Measurements from ENCODE around the gene RCN1.

The RCN1 gene

DNA sequence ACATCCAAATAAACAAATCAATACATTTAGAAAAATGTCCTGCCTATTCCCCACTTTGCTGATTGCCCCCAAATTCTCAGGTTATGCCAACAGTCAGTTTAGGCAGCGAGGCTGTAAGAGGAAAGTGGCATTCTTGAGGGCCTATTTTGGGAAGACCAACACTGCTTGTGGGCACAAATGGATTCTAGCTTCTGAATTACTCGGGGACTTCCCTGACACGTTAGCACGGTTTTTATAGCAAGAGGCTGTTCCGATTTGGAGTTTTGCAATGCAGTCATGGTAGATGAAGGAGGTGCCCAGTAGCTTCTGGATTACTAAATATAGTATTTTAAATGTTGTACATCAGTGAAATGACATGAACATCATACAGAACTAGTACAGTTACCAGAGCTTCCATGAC, 13.1 kb downstream of the RCN1 start:
- no peaks in the 10 kb centered on the region for H3K9me3 ChIP-seq (replicated peaks in 1 of 11)
- no peak overlapping the region for H3K9ac ChIP-seq
- H4K20me1 ChIP-seq = peaks cover 0 to 55% (median 25%) of the 10 kb centered on the region in 11 experiments; a peak in 13 of 22 replicates
- no peak for TF ChIP-seq Cebpa-rat (IDR thresholded peaks at IDR 0.05)
- no peak overlapping the region for H3K4me3 ChIP-seq
- no peak overlapping the region for H3K4me2 ChIP-seq
- peaks cover 62 to 96% (median 72%) of the 10 kb centered on the region in 11 experiments for H3K36me3 ChIP-seq
- peaks cover 5 to 24% (median 10%) of the 10 kb centered on the region in 10 experiments; a peak in 18 of 20 replicates for H3K4me1 ChIP-seq
- no peak overlapping the region for H3K27ac ChIP-seq
- H3K27me3 ChIP-seq = no peaks in the 10 kb centered on the region

DNA sequence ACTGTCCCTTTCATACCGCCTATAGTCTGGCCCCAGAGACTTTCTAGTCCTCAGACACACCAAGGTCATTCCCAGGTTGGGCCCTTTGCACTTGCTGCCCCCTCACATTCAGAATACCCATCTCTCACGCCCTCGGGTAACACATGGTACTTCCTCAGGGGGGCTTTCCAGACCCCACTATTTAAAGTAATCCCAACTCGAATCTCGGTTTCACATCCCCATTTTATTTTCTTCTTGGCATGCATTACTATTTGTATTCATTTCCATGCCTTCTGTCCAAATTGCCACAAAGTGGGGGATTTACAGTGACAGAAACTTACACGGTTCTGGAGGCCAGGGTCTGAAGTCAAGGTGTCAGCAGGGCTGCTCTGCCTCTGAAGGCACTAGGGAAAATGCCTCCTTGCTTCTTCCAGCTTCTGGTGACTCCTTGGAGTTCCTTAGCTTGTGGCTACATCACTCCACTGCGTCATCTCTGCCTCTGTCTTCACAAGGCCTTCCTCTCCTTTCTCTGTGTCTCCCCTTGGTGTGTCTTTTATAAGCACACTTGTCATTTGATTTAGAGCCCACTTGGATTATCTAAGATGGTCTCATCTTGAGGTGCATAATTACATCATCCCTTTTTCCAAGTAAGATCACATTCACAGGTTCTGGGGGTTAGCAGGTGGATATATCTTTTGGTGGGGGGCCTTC, 15.1 kb downstream of the RCN1 start:
- no peak for TF ChIP-seq Cebpa-rat (IDR thresholded peaks at IDR 0.05)
- H3K27ac ChIP-seq = 0 out of 22 replicates have a peak overlapping the region, but pooled peaks of 1 of the 11 experiments have one; percentile 31
- peaks cover 0 to 34% (median 7%) of the 10 kb centered on the region in 11 experiments; a peak in 9 of 22 replicates for H4K20me1 ChIP-seq
- H3K36me3 ChIP-seq = peaks cover 41 to 76% (median 52%) of the 10 kb centered on the region in 11 experiments
- no peak overlapping the region for H3K4me3 ChIP-seq
- peak overlapping the region in 9 of 11 experiments; percentile 1 to 48 (median 20); a peak in 11 of 22 replicates for H3K4me2 ChIP-seq
- peaks cover 5 to 18% (median 10%) of the 10 kb centered on the region in 10 experiments; a peak in 18 of 20 replicates for H3K4me1 ChIP-seq
- no peaks in the 10 kb centered on the region for H3K27me3 ChIP-seq
- H3K9ac ChIP-seq = no peak overlapping the region
- H3K9me3 ChIP-seq (replicated peaks in 1 of 11) = no peaks in the 10 kb centered on the region

GRCh38 chr11:32107647-32108046, 16.8 kb downstream of the RCN1 start:
- no peaks in the 10 kb centered on the region for H3K27me3 ChIP-seq
- TF ChIP-seq Cebpa-rat (IDR thresholded peaks at IDR 0.05) = no peak
- H3K4me3 ChIP-seq = no peak overlapping the region
- H3K9ac ChIP-seq = no peak overlapping the region
- H3K36me3 ChIP-seq = peaks cover 26 to 59% (median 35%) of the 10 kb centered on the region in 11 experiments
- no peak overlapping the region for H3K27ac ChIP-seq
- H3K4me1 ChIP-seq = peaks cover 5 to 18% (median 10%) of the 10 kb centered on the region in 10 experiments; a peak in 18 of 20 replicates
- H3K9me3 ChIP-seq (replicated peaks in 1 of 11) = no peaks in the 10 kb centered on the region
- no peak overlapping the region for H3K4me2 ChIP-seq
- H4K20me1 ChIP-seq = peaks cover 0 to 18% (median 0%) of the 10 kb centered on the region in 11 experiments; a peak in 5 of 22 replicates

DNA sequence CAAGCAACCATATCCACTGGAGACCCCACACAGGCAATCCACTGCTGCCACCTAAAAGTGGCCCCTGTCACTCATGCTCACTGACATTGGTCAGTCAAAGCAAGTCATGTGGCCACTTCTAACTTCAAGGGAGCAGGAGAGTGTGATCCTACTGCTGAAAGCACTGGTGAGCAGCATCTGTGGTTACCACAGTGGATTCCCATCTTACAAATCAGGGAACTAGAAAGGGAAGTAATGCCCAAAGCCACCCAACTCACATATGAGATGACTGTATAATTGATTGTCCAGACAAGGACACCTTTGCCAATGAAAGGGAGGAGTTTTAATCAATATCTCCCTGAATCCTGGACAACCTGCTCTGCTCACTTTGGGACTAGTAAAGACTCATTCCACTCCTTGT, 17.7 kb downstream of the RCN1 start:
- no peaks in the 10 kb centered on the region for H3K9me3 ChIP-seq (replicated peaks in 1 of 11)
- peaks cover 5 to 18% (median 10%) of the 10 kb centered on the region in 10 experiments; a peak in 18 of 20 replicates for H3K4me1 ChIP-seq

DNA sequence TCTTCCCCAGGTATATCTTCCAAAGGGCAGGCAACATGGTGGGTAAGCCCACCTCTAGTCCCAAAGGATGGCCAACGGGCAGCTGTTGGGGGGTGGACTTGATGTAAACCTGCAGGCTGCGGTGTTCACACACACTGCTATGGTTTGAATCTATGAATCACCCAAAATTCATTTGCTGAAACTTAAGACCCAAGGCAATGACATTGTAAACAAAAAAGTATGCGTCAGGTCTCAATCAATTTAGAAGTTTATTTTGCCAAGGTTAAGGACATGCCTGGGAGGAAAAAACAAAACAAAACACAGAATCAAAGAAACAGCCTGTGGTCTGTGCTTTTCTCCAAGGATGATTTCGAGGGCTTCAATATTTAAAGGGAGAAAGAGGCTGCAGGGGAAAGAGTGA, 18.3 kb downstream of the RCN1 start:
- Histone ChIP-seq H3K4me1 (peaks cover 5 to 18% (median 10%) of the 10 kb centered on the region in 10 experiments; a peak in 18 of 20 replicates), H4K20me1 (peaks cover 0 to 10% (median 0%) of the 10 kb centered on the region in 11 experiments; a peak in 4 of 22 replicates), H3K9me3 (replicated peaks in 1 of 11) (no peaks in the 10 kb centered on the region), H3K4me2 (no peak overlapping the region), H3K4me3 (no peak overlapping the region), H3K36me3 (peaks cover 11 to 44% (median 20%) of the 10 kb centered on the region in 11 experiments; a peak in 21 of 22 replicates), H3K9ac (no peak overlapping the region), H3K27ac (no peak overlapping the region), H3K27me3 (no peaks in the 10 kb centered on the region)
- no peak for TF ChIP-seq Cebpa-rat (IDR thresholded peaks at IDR 0.05)

More for the DNA sequence above, 17.7 kb downstream of the RCN1 start:
- peaks cover 0 to 16% (median 0%) of the 10 kb centered on the region in 11 experiments; a peak in 5 of 22 replicates for H4K20me1 ChIP-seq
- no peak overlapping the region for H3K27ac ChIP-seq
- H3K4me2 ChIP-seq = peak overlapping the region in 2 of 11 experiments; percentile 8 to 12; a peak in 1 of 22 replicates
- peaks cover 16 to 50% (median 26%) of the 10 kb centered on the region in 11 experiments for H3K36me3 ChIP-seq
- no peaks in the 10 kb centered on the region for H3K27me3 ChIP-seq
- H3K9ac ChIP-seq = no peak overlapping the region
- H3K4me3 ChIP-seq = no peak overlapping the region
- TF ChIP-seq Cebpa-rat (IDR thresholded peaks at IDR 0.05) = no peak

DNA sequence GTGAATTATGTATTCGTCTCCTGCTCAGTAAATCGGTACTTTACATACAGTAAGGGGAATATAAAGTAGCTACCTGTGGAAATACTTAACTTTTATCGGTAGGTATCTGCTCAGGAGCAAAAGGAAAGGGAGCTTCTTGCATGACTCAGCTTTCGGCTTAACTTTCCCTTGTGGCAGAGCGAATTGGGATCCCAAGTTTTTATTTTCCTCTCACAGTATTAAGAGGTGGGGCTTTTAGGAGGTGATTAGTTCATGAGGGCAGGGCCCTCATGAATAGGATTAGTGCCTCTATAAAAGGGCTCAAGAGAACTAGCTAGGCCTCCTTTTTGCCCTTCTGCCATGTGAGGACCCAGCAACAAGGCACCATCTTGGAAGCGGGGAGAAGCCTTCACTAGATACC, 18.7 kb downstream of the RCN1 start:
- TF ChIP-seq Cebpa-rat (IDR thresholded peaks at IDR 0.05) = no peak
- Histone ChIP-seq H3K27me3 (no peaks in the 10 kb centered on the region), H3K27ac (no peak overlapping the region), H3K4me3 (no peak overlapping the region), H3K4me2 (no peak overlapping the region), H3K36me3 (peaks cover 8 to 40% (median 18%) of the 10 kb centered on the region in 11 experiments; a peak in 19 of 22 replicates), H3K4me1 (peaks cover 5 to 18% (median 10%) of the 10 kb centered on the region in 10 experiments; a peak in 18 of 20 replicates), H3K9ac (no peak overlapping the region), H3K9me3 (replicated peaks in 1 of 11) (no peaks in the 10 kb centered on the region), H4K20me1 (peaks cover 0 to 9% (median 0%) of the 10 kb centered on the region in 11 experiments; a peak in 4 of 22 replicates)

DNA sequence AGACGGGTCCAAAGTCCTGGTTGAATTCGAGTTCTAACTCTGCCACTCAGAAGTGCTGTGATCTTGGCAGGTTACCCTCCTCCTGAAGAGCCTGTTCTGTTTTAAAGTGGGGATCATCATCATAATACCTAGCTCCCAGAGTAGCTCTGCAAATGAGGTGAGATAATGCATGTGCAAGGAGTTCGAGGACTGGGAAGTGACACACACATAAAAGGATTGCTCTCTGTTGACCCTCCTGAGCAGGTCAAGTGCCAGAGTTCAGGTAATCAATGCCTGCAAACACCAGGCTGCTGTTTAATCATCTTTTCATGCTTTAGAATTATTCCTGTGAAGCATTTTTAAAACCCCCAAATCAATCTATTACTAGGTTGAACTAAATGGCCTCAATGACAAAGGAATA, 19.9 kb downstream of the RCN1 start:
- Histone ChIP-seq H3K4me2 (no peak overlapping the region), H3K4me1 (peaks cover 2 to 15% (median 4%) of the 10 kb centered on the region in 10 experiments; a peak in 17 of 20 replicates), H4K20me1 (peaks cover 0 to 7% (median 0%) of the 10 kb centered on the region in 11 experiments; a peak in 4 of 22 replicates), H3K9ac (no peak overlapping the region), H3K9me3 (replicated peaks in 1 of 11) (no peaks in the 10 kb centered on the region), H3K4me3 (no peak overlapping the region), H3K27me3 (no peaks in the 10 kb centered on the region), H3K27ac (no peak overlapping the region), H3K36me3 (peaks cover 0 to 28% (median 10%) of the 10 kb centered on the region in 11 experiments; a peak in 16 of 22 replicates)
- no peak for TF ChIP-seq Cebpa-rat (IDR thresholded peaks at IDR 0.05)

DNA sequence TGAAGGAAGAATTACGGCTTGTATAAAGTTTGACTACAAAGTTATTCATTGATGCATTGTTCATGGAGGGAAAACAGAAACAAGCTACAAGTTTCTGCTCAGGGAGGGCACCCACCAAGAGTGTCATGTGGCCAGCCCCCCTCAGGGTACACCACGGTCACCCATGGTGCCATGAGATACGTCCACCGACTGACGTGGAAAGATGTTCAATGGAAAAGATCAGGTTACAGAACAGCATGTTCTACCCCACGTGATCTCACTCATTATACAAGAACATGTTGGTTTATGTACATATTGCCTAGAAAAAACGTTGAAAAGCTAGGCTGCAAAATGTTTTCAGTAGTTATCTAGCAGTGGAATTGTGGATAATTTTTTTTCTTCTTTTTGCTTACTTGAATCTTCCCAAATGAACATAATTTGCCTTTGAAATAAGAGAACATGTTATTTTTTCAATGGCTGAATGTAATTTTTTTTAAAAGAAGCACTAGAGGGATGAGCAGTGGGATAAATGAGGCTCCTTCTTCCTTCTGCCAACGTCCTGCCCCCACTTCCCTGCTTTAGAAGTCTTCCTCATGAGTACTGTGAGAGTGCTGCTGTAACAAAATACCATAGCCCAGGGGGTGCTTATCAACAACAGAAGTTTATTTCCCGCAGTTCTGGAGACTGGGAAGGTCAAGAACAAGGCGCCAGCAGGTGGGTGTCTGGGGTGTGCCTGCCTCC, 22.5 kb downstream of the RCN1 start:
- Histone ChIP-seq H3K4me1 (peaks cover 0 to 4% (median 0%) of the 10 kb centered on the region in 10 experiments; a peak in 3 of 20 replicates), H3K27me3 (no peaks in the 10 kb centered on the region), H3K27ac (no peak overlapping the region), H3K4me2 (no peak overlapping the region), H3K9me3 (replicated peaks in 1 of 11) (no peaks in the 10 kb centered on the region), H3K4me3 (no peak overlapping the region), H4K20me1 (no peaks in the 10 kb centered on the region), H3K9ac (no peak overlapping the region), H3K36me3 (0 out of 22 replicates have a peak, but pooled peaks cover 0 to 2% (median 0%) of the 10 kb centered on the region in 11 experiments)
- no peak for TF ChIP-seq Cebpa-rat (IDR thresholded peaks at IDR 0.05)

DNA sequence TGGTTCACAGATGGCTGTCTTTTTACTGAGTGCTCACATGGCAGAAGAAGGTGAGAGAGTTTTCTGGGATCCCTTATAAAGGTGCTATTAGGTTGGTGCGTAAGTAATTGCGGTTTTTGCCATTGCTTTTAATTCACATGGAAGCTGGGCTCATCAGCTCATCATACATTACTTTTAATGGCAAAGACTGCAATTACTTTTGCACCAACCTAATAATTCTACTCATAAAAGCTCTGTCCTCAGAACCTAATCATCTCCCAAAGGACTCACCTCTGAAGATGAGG, 23.0 kb downstream of the RCN1 start:
- Histone ChIP-seq H3K27me3 (no peaks in the 10 kb centered on the region), H3K9ac (no peak overlapping the region), H3K4me1 (no peaks in the 10 kb centered on the region; a peak in 1 of 20 replicates), H3K4me2 (no peak overlapping the region), H3K4me3 (no peak overlapping the region), H3K27ac (no peak overlapping the region), H3K9me3 (replicated peaks in 1 of 11) (no peaks in the 10 kb centered on the region), H4K20me1 (no peaks in the 10 kb centered on the region), H3K36me3 (no peaks in the 10 kb centered on the region)
- TF ChIP-seq Cebpa-rat (IDR thresholded peaks at IDR 0.05) = no peak
